HG03354 (cell line): ENCODE data around the gene CRTC3.
"Not testable (repeated sequence)": the region's sequence is repeated elsewhere in the genome, so short reads cannot be mapped to it uniquely, and the experiment has no call there.

Source experiments
- ATAC-seq: cut with Tn5 transposase; IDR thresholded peaks from one replicate; pipeline ENCODE4 v1.9.1; 2021; ENCODE audit warnings: mild to moderate bottlenecking; ENCODE audit not compliant: unreplicated experiment, poor library complexity, severe bottlenecking

Gene CRTC3

GRCh38 chr15:90617171-90617570, 87.4 kb downstream of the CRTC3 start:
- no peak for ATAC-seq

- ATAC-seq, result no peak
These were observed 88.0 kb downstream of the CRTC3 start for GRCh38 chr15:90617668-90618097.

- no peak for ATAC-seq
These were observed 88.8 kb downstream of the CRTC3 start for GRCh38 chr15:90618330-90619125.

DNA sequence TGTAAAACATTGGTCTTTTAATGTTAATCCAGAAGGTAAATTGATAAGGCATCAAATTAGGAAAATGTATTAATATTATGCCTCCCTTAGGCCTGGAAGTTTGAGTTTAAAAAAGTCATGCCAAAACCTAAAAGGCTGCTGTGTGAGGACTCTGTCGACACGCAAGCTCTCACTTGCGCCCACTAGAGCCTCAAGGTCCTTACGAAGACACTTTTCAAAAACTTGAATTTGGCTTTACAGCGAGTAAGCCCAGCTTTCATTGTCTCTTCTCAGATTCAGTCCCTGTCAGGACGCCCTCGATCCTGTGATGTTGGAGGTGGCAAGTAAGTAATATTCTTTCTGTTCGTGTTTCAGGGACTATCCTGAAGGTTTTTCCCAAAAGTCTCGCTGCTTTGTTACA, 89.7 kb downstream of the CRTC3 start:
- ATAC-seq, result no peak

- no peak for ATAC-seq
These were observed 90.2 kb downstream of the CRTC3 start for GRCh38 chr15:90619939-90620338.

DNA sequence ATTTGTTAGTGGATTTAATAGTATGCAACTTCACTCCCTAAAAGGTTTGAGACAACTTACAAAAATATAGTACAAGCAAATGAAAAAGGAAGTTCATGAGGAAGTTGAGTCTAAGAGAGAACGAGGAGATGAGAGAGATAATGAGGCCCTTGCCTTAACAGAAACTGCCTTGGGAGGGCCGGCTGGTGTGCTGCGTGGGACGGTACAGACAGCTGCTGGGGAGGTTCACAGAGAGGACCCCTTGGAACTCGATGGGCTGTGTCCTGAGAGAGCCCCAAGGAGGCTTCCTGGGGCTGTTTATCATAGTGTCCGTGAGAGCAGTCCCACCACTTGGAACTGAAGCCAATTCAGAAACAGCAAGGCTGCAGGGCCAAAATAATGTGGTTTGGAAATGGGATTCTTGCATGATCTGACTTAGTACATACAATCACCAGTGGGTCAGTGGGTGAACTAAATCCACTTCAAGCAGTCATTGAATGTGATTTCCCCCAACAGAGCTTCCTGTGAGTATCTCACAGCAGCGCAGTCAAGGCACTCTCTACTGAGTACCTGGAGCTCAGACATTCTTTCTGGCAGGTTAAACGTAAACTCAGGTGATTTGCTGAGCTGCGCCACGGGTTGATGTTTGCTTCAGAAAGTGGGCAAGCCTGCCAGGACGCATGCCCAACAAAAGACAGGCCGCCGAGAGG, 90.8 kb downstream of the CRTC3 start:
- ATAC-seq, result peak; percentile 70

DNA sequence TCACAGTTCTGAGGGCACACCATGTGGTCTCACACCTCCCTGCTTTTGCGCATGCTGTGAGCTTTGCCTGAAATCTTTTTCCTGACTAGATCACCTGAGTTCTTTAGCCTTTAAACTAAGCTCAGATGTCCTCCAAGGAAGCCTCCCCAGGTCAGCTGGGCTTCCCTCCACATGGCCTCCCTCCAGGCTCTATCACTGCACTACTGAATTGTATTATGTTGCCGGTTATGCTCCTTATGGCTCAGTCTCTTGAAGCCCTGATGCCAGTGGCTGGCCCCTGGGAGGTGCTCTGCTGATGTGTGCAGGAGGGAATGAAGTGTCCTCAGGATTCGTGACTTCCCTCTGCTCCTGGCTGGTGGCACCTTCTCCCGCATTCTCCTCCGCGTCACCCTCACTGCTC, 94.1 kb downstream of the CRTC3 start:
- ATAC-seq, result no peak

DNA sequence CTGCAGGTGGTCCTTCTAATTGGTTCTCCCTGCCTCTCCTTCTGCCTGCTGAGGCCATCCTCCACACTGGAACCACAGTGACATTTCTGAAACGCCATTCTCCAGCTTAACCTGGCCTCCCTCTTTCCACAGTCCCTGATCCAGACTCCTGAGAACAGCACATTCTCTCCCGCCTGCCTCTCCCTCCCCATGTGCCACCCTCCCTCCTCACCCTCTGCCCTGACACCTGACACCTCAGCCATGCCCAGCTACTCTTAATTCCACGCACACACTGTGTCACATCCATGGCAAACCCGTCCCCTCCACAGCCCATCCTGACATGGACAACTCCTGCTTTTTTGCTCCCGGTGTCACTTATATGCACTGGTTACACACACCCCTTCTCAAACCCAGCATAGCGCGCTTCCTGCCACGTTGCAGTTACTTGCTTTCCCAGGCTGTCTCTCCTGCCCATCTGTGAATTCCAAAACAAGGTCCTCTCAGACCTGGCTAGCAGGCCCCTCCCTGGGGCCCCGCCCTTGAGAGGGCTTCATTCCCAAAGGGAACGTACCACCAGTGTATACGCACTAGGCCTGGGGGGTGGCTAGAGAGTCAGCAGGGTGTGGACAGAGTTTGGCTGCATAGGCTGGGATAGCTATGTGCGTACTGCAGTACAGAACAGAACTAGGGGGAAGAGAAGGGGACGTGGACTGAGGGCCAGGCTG, 94.7 kb downstream of the CRTC3 start:
- no peak for ATAC-seq

GRCh38 chr15:90625037-90625436, 95.3 kb downstream of the CRTC3 start:
- ATAC-seq, result no peak

DNA sequence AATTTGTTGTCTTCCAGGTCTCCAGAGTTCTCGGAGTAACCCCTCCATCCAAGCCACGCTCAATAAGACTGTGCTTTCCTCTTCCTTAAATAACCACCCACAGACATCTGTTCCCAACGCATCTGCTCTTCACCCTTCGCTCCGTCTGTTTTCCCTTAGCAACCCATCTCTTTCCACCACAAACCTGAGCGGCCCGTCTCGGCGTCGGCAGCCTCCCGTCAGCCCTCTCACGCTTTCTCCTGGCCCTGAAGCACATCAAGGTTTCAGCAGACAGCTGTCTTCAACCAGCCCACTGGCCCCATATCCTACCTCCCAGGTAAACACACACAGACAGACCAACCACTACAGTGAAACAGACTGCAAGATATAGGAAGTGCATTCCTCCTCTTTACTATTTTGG, 99.5 kb downstream of the CRTC3 start:
- no peak for ATAC-seq

GRCh38 chr15:90633360-90633759, 103.6 kb downstream of the CRTC3 start:
- no peak for ATAC-seq

- not testable (repeated sequence) for ATAC-seq
These were observed 107.3 kb downstream of the CRTC3 start for GRCh38 chr15:90636993-90637392.

GRCh38 chr15:90637693-90638092, 108.0 kb downstream of the CRTC3 start:
- ATAC-seq, result no peak

- no peak for ATAC-seq
These were observed 108.5 kb downstream of the CRTC3 start for GRCh38 chr15:90638201-90638691.

- ATAC-seq, result no peak
These were observed 109.2 kb downstream of the CRTC3 start for GRCh38 chr15:90638963-90639362.

- ATAC-seq, result no peak
These were observed 111.1 kb downstream of the CRTC3 start for GRCh38 chr15:90640862-90641261.

DNA sequence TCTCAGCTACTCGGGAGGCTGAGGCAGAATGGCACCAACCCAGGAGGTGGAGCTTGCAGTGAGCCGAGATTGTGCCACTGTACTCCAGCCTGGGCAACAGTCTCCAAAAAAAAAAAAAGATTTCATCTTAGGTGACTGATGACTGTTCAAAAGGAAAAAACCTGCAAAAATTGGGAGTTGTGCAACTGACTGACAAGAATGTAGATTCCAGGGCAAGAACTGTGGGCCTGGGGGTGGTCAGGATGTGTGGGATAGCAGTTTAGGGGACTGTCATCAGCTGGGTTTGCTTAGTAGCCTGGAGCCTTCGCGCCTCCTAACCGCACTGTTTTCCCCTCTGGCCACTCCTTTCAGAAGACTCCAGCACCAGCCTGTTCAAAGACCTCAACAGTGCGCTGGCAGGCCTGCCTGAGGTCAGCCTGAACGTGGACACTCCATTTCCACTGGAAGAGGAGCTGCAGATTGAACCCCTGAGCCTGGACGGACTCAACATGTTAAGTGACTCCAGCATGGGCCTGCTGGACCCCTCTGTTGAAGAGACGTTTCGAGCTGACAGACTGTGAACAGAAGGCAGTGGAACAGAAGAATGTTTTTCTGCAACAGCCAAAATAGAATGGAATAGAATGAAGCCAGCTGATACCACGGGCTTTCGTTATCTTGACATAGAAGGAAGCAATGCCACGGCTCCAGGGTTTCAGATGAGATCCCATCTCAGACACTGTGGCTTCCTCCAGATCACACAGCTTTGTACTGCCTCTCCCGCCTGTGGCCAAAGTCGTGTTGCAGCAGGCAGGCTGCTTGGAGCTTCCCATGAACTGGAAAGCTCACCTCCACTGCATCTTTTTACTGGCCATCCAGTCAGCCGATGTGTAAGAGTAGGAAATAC, 112.1 kb downstream of the CRTC3 start:
- ATAC-seq, result no peak

GRCh38 chr15:90642464-90643300, 113.0 kb downstream of the CRTC3 start:
- no peak for ATAC-seq

DNA sequence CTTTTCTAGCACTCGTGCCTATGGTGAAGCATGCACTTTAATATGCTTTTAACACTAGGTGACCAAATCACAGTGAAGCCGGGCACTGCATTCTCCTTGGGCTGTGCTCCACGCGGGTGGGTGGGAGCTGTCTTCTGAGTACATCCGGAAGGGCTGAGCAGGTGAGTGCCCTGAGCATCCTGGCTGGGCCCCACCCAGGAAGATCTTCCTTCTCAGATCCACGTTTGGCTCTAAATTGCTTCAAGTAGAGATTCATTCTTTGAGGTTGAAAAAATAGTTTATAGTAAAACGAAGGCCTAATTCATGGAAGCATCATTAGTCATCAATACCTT, 113.5 kb downstream of the CRTC3 start:
- no peak for ATAC-seq
